Peyer's patch (tissue), 4 donors: ENCODE results near the gene LCE2B.

Source experiments
- POLR2A ChIP-seq, 2 donors: fragments of 450-650 bp; IDR thresholded peaks; one replicate each; pipeline ENCODE4 v1.5.1; 2017; ENCODE audit warnings: antibody characterized with exemption in 2 of 2, mild to moderate bottlenecking in 2 of 2, moderate library complexity in 2 of 2
- TF ChIP-seq, protein P1 (sequence below), 6 experiments: fragments of 450-650 bp in 4 of 6; fragments of 200-600 bp in 2 of 6; sonication (generic) in 1 of 6; IDR thresholded peaks; one replicate each; pipeline ENCODE4 v1.5.1; 2017 to 2019; ENCODE audit warnings: antibody characterized with exemption in 6 of 6, mild to moderate bottlenecking in 3 of 6, moderate library complexity in 1 of 6

DNA sequence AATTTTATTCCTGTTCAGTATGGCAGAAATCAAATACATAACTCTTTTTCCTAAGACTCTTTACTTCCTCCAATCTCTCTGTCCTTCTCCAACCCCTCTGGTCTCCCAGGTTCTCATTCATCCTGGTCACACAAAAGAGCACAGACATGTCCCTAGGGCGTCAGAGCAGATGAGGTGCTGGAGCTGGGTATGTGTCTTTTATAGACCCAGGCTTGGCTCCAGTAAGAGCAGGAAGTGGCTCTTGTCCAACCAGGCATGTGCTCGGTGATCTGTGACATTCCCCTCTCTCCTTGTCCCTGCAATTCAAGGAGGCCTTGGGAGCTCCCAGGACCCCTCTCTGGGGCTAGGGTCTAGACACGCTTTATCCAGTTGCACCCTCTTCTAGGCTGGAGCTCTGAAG, 40.8 kb upstream of the LCE2B start:
- TF ChIP-seq, protein P1, sequence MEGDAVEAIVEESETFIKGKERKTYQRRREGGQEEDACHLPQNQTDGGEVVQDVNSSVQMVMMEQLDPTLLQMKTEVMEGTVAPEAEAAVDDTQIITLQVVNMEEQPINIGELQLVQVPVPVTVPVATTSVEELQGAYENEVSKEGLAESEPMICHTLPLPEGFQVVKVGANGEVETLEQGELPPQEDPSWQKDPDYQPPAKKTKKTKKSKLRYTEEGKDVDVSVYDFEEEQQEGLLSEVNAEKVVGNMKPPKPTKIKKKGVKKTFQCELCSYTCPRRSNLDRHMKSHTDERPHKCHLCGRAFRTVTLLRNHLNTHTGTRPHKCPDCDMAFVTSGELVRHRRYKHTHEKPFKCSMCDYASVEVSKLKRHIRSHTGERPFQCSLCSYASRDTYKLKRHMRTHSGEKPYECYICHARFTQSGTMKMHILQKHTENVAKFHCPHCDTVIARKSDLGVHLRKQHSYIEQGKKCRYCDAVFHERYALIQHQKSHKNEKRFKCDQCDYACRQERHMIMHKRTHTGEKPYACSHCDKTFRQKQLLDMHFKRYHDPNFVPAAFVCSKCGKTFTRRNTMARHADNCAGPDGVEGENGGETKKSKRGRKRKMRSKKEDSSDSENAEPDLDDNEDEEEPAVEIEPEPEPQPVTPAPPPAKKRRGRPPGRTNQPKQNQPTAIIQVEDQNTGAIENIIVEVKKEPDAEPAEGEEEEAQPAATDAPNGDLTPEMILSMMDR (IDR thresholded peaks at IDR 0.05) = no peak
- no peak for TF ChIP-seq POLR2A (IDR thresholded peaks at IDR 0.05)
